OCI-LY7 (cell line): ENCODE results near the gene GRK5. TPM values are rescaled to one million over a fixed set of nuclear protein-coding genes. Genes with fewer than 3 reads are reported as not detected.
A peak's percentile ranks its signal among the peaks of the same experiment; 100 is the strongest.

ENCODE experiments used
- BruUV-seq: library from RNA; stranded (reverse); fragments of 400-500 nt; replicated peaks from 2 replicates; lab custom pipeline; 2021; lab: Mats Ljungman, UMichigan
- CTCF ChIA-PET: fragments of 300-600 bp; sonication (Branson Sonifier 250); formaldehyde crosslinking; loops from one replicate; lab custom pipeline; 2022; ENCODE audit warnings: antibody characterized with exemption; ENCODE audit not compliant: unreplicated experiment; lab: Charles Lee
- POLR2A ChIA-PET: fragments of 300-600 bp; sonication (Branson Sonifier 250); formaldehyde crosslinking; loops from one replicate; lab custom pipeline; 2022; ENCODE audit warnings: antibody characterized with exemption; lab: Charles Lee
- DNase-seq: peaks from one replicate; pipeline ENCODE4 v3.0.0-alpha.2; 2015; ENCODE audit warnings: low spot score
- H2AFZ ChIP-seq: fragments of 200-600 bp; sonication (generic), shearing (Covaris generic); 2 replicates; pipeline ENCODE4 v1.6.1; 2014; ENCODE audit warnings: mild to moderate bottlenecking, antibody characterized with exemption, low read length, moderate library complexity
- H3K27ac ChIP-seq: fragments of 200-600 bp; sonication (generic); 2 replicates; pipeline ENCODE4 v1.5.1; 2014; ENCODE audit warnings: mixed run types, low read depth, mild to moderate bottlenecking, moderate library complexity, low read length, inconsistent platforms; ENCODE audit not compliant: poor library complexity, severe bottlenecking
- H3K36me3 ChIP-seq: fragments of 200-600 bp; sonication (generic); 2 replicates; pipeline ENCODE4 v1.6.1; 2014; ENCODE audit warnings: mild to moderate bottlenecking, antibody characterized with exemption, low read length, moderate library complexity, mixed read lengths; ENCODE audit not compliant: insufficient read depth
- H3K4me1 ChIP-seq: fragments of 200-600 bp; sonication (generic); 2 replicates; pipeline ENCODE4 v1.5.1; 2014; ENCODE audit warnings: mild to moderate bottlenecking, low read length; ENCODE audit not compliant: insufficient read depth, poor library complexity, severe bottlenecking
- H3K4me2 ChIP-seq: fragments of 200-600 bp; sonication (generic); 2 replicates; pipeline ENCODE4 v1.6.1; 2014; ENCODE audit warnings: mild to moderate bottlenecking, low read length
- H3K4me3 ChIP-seq: fragments of 200-600 bp; sonication (generic); 2 replicates; pipeline ENCODE4 v1.5.1; 2014; ENCODE audit warnings: mild to moderate bottlenecking, low read depth, low read length; ENCODE audit not compliant: poor library complexity, severe bottlenecking
- H3K79me2 ChIP-seq: fragments of 200-600 bp; sonication (generic); 2 replicates; pipeline ENCODE4 v1.6.1; 2016; ENCODE audit warnings: low read depth, mild to moderate bottlenecking, low read length, moderate library complexity, mixed read lengths; ENCODE audit not compliant: insufficient read depth
- H3K9me2 ChIP-seq: fragments of 200-600 bp; sonication (generic); 2 replicates; pipeline ENCODE4 v1.6.1; 2016; ENCODE audit warnings: mild to moderate bottlenecking, low read length, mixed read lengths; ENCODE audit not compliant: insufficient read depth
- H3K9me3 ChIP-seq: fragments of 200-600 bp; sonication (generic); 2 replicates; pipeline ENCODE4 v1.6.1; 2014; ENCODE audit warnings: mild to moderate bottlenecking, mixed run types, low read length, mixed read lengths
- H4K20me1 ChIP-seq: fragments of 200-600 bp; sonication (generic); 2 replicates; pipeline ENCODE4 v1.6.1; 2014; ENCODE audit warnings: mild to moderate bottlenecking, antibody characterized with exemption, low read length, moderate library complexity, mixed read lengths; ENCODE audit not compliant: insufficient read depth
- CTCF ChIP-seq: fragments of 200-600 bp; sonication (generic); conservative IDR thresholded peaks from 2 replicates; pipeline ENCODE4 v1.5.1; 2014; ENCODE audit warnings: mild to moderate bottlenecking, antibody characterized with exemption, low read length, moderate library complexity, mixed read lengths
- EZH2phosphoT487 ChIP-seq: fragments of 200-600 bp; sonication (generic); IDR thresholded peaks from 2 replicates; pipeline ENCODE4 v1.6.1; 2018; ENCODE audit warnings: low read depth, borderline replicate concordance, mild to moderate bottlenecking, mixed run types, antibody characterized with exemption, low read length, moderate library complexity, mixed read lengths
- intact Hi-C: fragments of 100-400 bp; cut with micrococcal nuclease; formaldehyde crosslinking; loops from one replicate; pipeline ENCODE4 v1.10.0; 2022; ENCODE audit not compliant: unreplicated experiment
- total RNA-seq, 2 experiments: library from RNA; depleted of rRNA in 1 of 2; stranded (reverse); fragments of >200 nt in 1 of 2; shearing (Covaris generic) in 1 of 2; gene quantifications; 2 replicates each; pipeline ENCODE4 v1.2.3, GENCODE V29; 2014 to 2022

Gene GRK5
- total RNA-seq, 2 experiments from 2014 or later = 4.7 to 10.2 TPM

- Histone ChIP-seq H2AFZ (peak overlapping the region; percentile 76), H3K4me3 (peak overlapping the region; percentile 75), H3K4me1 (peaks cover 28% of the 10 kb centered on the region), H4K20me1 (no peaks in the 10 kb centered on the region), H3K79me2 (no peaks in the 10 kb centered on the region), H3K36me3 (no peaks in the 10 kb centered on the region), H3K9me3 (no peaks in the 10 kb centered on the region), H3K27ac (peak overlapping the region; percentile 69), H3K4me2 (peak overlapping the region; percentile 86), H3K9me2 (no peaks in the 10 kb centered on the region)
- POLR2A ChIA-PET = interaction anchor here (0.5 to 2.5 kb wide), 6 partner anchors 41 to 273 kb away, joined by 3 to 13 read pairs (median 3); partner anchors contain the start of gene SFXN4
- intact Hi-C loops = loop anchor here (1.0 to 5.0 kb wide), 7 partner anchors 100 to 391 kb away; partner anchors contain the start of gene TIAL1
- no peak for TF ChIP-seq EZH2phosphoT487
- no peak for TF ChIP-seq CTCF
- DNase-seq = peak; percentile 80
- CTCF ChIA-PET = interaction anchor here (0.6 to 1.1 kb wide), 6 partner anchors 78 to 240 kb away, joined by 3 to 7 read pairs (median 4); no protein-coding TSS in a partner anchor
- BruUV-seq = TSS peak; percentile 88
Observed at GRCh38 chr10:119205894-119206602, 1.3 kb upstream of the GRK5 start.

GRCh38 chr10:119206603-119207365, 587 bp upstream of the GRK5 start:
- H3K9me2 ChIP-seq = no peaks in the 10 kb centered on the region
- intact Hi-C loops = loop anchor here (1.0 to 5.0 kb wide), 8 partner anchors 100 to 390 kb away; partner anchors contain the start of gene TIAL1
- no peaks in the 10 kb centered on the region for H4K20me1 ChIP-seq
- H3K79me2 ChIP-seq = no peaks in the 10 kb centered on the region
- peak overlapping the region; percentile 76 for H2AFZ ChIP-seq
- DNase-seq = peak; percentile 84
- no peaks in the 10 kb centered on the region for H3K9me3 ChIP-seq
- BruUV-seq = no TSS peak
- TF ChIP-seq EZH2phosphoT487 (no peak), CTCF (peak; percentile 87)
- H3K4me1 ChIP-seq = peaks cover 28% of the 10 kb centered on the region
- ChIA-PET POLR2A (interaction anchor here (0.5 to 2.5 kb wide), 12 partner anchors 42 to 336 kb away, joined by 3 to 13 read pairs (median 3); partner anchors contain the start of genes RGS10 and SFXN4), CTCF (interaction anchor here (0.6 to 1.1 kb wide), 7 partner anchors 77 to 271 kb away, joined by 3 to 6 read pairs (median 3); no protein-coding TSS in a partner anchor)
- H3K27ac ChIP-seq = peak overlapping the region; percentile 69
- peak overlapping the region; percentile 75 for H3K4me3 ChIP-seq
- peak overlapping the region; percentile 86 for H3K4me2 ChIP-seq
- H3K36me3 ChIP-seq = no peaks in the 10 kb centered on the region
